ENCODE measurements around the gene UBE2R2. TPM values are rescaled to one million over a fixed set of nuclear protein-coding genes. Genes with fewer than 3 reads are reported as not detected.
"Not testable (repeated sequence)": the region's sequence is repeated elsewhere in the genome, so short reads cannot be mapped to it uniquely, and the experiment has no call there.

Gene UBE2R2
- polyA plus RNA-seq, result 48.9 TPM
- long read RNA-seq, donor 1, full-length matches to known transcripts, result 29 of 34 reads
- long read RNA-seq, donor 1, partial matches to known transcripts, result 5 of 34 reads
- long read RNA-seq, donor 1, other reads (novel, unspliced or antisense), result 0 of 34 reads
- long read RNA-seq, donor 2, full-length matches to known transcripts, result 53 of 74 reads
- long read RNA-seq, donor 2, partial matches to known transcripts, result 21 of 74 reads
- long read RNA-seq, donor 2, other reads (novel, unspliced or antisense), result 0 of 74 reads
- long read RNA-seq, donor 3, result 0 reads
- long read RNA-seq, donor 4, full-length matches to known transcripts, result 7 of 7 reads
- long read RNA-seq, donor 4, partial matches to known transcripts, result 0 of 7 reads
- long read RNA-seq, donor 4, other reads (novel, unspliced or antisense), result 0 of 7 reads
- long read RNA-seq, donor 5, full-length matches to known transcripts, result 18 of 54 reads
- long read RNA-seq, donor 5, partial matches to known transcripts, result 36 of 54 reads
- long read RNA-seq, donor 5, other reads (novel, unspliced or antisense), result 0 of 54 reads
- long read RNA-seq, donor 6, full-length matches to known transcripts, result 31 of 213 reads
- long read RNA-seq, donor 6, partial matches to known transcripts, result 176 of 213 reads
- long read RNA-seq, donor 6, other reads (novel, unspliced or antisense), result 6 of 213 reads
- long read RNA-seq, donor 7, full-length matches to known transcripts, result 16 of 16 reads
- long read RNA-seq, donor 7, partial matches to known transcripts, result 0 of 16 reads
- long read RNA-seq, donor 7, other reads (novel, unspliced or antisense), result 0 of 16 reads
- long read RNA-seq, donor 8, full-length matches to known transcripts, result 37 of 63 reads
- long read RNA-seq, donor 8, partial matches to known transcripts, result 26 of 63 reads
- long read RNA-seq, donor 8, other reads (novel, unspliced or antisense), result 0 of 63 reads
- long read RNA-seq, donor 9, full-length matches to known transcripts, result 30 of 38 reads
- long read RNA-seq, donor 9, partial matches to known transcripts, result 8 of 38 reads
- long read RNA-seq, donor 9, other reads (novel, unspliced or antisense), result 0 of 38 reads
- long read RNA-seq, donor 10, full-length matches to known transcripts, result 55 of 61 reads
- long read RNA-seq, donor 10, partial matches to known transcripts, result 6 of 61 reads
- long read RNA-seq, donor 10, other reads (novel, unspliced or antisense), result 0 of 61 reads
- long read RNA-seq, donor 11, full-length matches to known transcripts, result 32 of 40 reads
- long read RNA-seq, donor 11, partial matches to known transcripts, result 8 of 40 reads
- long read RNA-seq, donor 11, other reads (novel, unspliced or antisense), result 0 of 40 reads

DNA sequence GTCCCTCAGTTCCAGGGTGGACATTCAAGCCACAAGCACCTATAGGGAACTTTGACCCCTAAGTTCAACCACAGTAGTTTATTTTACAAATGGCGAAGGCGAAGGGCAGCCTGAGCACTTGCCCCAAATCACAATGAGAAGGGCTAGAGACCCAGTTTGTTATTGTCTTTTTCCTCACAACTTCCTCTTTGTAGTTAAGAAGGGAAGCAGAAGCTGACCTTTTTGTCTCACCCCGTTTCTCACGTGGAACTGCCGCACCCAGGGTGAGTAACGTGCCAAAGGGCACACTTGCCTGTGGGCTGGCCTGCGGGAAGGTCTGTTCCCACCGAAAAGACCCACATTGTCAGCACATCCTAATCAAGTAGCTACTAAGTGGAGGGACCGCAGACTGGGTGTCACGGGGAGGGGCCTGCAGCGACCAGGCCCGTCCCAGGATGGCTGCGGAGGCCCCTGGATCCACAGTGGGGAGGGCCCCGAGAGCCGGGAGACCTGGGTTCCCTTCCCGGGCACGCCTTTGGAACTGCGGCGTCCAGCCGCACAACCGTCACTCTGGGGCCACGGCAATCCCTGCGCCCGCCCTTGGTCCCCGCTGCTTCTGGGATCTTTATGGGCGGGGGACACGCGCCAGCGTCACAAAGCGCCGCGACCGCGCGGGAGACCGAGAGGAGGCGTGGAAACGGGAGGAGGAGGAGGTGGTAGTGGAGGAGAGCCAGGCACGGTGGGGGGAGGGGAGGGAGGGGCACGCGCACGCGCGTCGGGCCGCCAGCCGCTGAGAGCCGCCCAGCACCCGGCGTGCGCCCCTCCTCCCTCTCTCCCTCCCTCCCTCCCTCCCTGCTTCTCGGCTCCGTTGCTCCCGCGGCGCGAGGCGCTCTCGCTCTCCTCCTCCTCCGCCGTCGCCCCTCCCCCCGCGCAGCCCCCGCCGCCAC is at the start of gene UBE2R2:
Gene UBE2R2, plus strand, starts transcription at position 834 of the 926 bp plus-strand sequence. CDS start 598 bp downstream, outside the sequence.
- H3K27me3 ChIP-seq (ENCODE audit: control insufficient read depth, insufficient read depth, low read length), result no peaks in the 10 kb centered on the region
- WGBS (ENCODE audit: insufficient coverage, low lambda C conversion rate), result no CpG with 5 or more reads among the region's 66 CpGs
- peak within 1 kb of the TSS; percentile 82 for H3K4me3 ChIP-seq (ENCODE audit: low read length)
- H3K36me3 ChIP-seq (ENCODE audit: control insufficient read depth, insufficient read depth, low read length), result no peaks in the 10 kb centered on the region
- peaks cover 27% of the 10 kb centered on the region for H3K4me1 ChIP-seq (ENCODE audit: control insufficient read depth, insufficient read depth, low read length)
- DNase-seq, result peak; percentile 96 to 97
- no peaks in the 10 kb centered on the region for H3K9me3 ChIP-seq (ENCODE audit: control insufficient read depth, low read depth, low read length)
- H3K27ac ChIP-seq (ENCODE audit: low read length), result peak within 1 kb of the TSS; percentile 99

DNA sequence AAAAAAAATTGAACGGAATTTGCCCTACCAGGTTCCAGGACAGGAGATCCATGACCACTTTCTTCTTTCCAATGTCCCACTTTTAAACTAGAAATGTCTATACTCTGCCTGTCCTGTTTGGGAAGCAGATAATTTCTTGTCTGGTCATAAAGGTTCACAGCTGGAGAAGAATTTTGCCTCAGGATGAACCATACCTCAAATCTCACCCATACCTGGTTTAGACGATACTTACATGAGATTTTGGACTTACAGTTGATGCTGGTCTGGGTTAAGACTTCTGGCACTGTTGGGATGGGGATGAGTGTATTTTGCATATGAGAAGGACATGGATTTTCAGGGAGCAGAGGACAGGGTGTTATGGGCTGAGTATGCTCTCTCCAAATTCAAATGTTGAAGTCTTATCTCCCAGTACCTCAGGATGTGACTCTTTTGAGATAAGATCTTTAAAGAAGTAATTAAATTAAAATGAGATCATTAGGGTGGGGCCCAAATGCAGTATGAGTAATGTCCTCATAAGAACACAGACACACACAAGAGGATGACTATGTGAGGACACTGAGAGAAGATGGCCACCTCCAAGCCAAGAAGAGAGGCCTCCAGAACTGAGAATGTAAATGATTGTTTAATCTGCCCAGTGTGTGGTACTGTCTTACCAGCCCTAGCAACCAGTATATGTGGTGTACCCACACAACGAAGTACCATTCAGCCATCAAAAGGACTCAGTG is 46.6 kb upstream of the UBE2R2 start:
- H3K27ac ChIP-seq (ENCODE audit: low read length); H3K9me3 ChIP-seq (ENCODE audit: control insufficient read depth, low read depth, low read length); H3K27me3 ChIP-seq (ENCODE audit: control insufficient read depth, insufficient read depth, low read length); H3K4me3 ChIP-seq (ENCODE audit: low read length); DNase-seq; H3K36me3 ChIP-seq (ENCODE audit: control insufficient read depth, insufficient read depth, low read length); H3K4me1 ChIP-seq (ENCODE audit: control insufficient read depth, insufficient read depth, low read length): not testable (repeated sequence)
- WGBS (ENCODE audit: insufficient coverage, low lambda C conversion rate), result no CpG with 5 or more reads among the region's 3 CpGs

DNA sequence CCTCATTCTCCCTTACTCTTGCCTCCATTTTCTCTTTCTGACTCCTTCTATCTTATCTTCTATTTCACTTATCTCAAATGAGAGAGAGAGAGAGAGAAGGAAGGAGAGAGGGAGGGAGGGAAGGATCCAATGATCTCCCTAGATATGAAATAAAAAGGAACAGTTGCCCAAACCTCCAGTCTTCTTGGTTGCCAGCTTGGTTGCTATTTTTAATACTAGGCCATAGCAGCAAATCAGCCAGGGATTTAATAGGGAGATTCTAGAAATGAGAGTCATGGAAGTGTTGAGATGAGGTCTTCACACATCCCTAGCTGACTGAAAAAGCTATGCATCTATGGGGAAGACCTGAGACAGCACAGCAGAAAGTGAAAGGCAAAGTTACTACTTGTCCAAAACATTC is 43.8 kb upstream of the UBE2R2 start:
- not testable (repeated sequence) for H3K9me3 ChIP-seq (ENCODE audit: control insufficient read depth, low read depth, low read length); H3K27ac ChIP-seq (ENCODE audit: low read length); H3K4me1 ChIP-seq (ENCODE audit: control insufficient read depth, insufficient read depth, low read length); H3K36me3 ChIP-seq (ENCODE audit: control insufficient read depth, insufficient read depth, low read length); H3K4me3 ChIP-seq (ENCODE audit: low read length); DNase-seq; H3K27me3 ChIP-seq (ENCODE audit: control insufficient read depth, insufficient read depth, low read length)

GRCh38 chr9:33774074-33774659 is 42.8 kb upstream of the UBE2R2 start:
- not testable (repeated sequence) for H3K36me3 ChIP-seq (ENCODE audit: control insufficient read depth, insufficient read depth, low read length); H3K9me3 ChIP-seq (ENCODE audit: control insufficient read depth, low read depth, low read length); H3K4me3 ChIP-seq (ENCODE audit: low read length); H3K27ac ChIP-seq (ENCODE audit: low read length); H3K27me3 ChIP-seq (ENCODE audit: control insufficient read depth, insufficient read depth, low read length); H3K4me1 ChIP-seq (ENCODE audit: control insufficient read depth, insufficient read depth, low read length)
- DNase-seq, result peak in 1 of 2 donors; percentile 16
- WGBS (ENCODE audit: insufficient coverage, low lambda C conversion rate), result 27% methylated on average over 2 of the region's 5 CpGs

DNA sequence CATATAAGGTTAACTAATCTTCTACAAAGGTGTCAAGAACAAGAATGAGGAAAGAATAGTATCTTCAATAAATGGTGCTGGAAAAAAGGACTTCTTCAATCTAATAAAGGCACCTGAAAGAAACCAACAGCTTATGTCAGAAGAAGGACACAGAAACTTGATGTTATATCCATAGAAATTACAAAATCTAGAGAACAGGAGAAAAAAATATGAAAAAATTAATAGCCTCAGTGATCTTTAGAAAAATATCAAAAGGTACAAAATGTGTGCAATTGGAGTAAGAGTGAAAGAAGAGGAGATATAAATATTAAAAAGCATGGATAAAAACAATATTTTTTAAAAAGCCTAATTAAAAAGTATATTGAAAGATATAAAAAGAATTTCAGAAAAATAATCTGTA is 40.4 kb upstream of the UBE2R2 start:
- no peaks in the 10 kb centered on the region for H3K4me1 ChIP-seq (ENCODE audit: control insufficient read depth, insufficient read depth, low read length)
- H3K36me3 ChIP-seq (ENCODE audit: control insufficient read depth, insufficient read depth, low read length), result peaks cover 2% of the 10 kb centered on the region
- no peaks in the 10 kb centered on the region for H3K27me3 ChIP-seq (ENCODE audit: control insufficient read depth, insufficient read depth, low read length)
- H3K9me3 ChIP-seq (ENCODE audit: control insufficient read depth, low read depth, low read length), result no peaks in the 10 kb centered on the region
- no peak overlapping the region for H3K27ac ChIP-seq (ENCODE audit: low read length)
- no peak for DNase-seq
- H3K4me3 ChIP-seq (ENCODE audit: low read length), result no peak overlapping the region

DNA sequence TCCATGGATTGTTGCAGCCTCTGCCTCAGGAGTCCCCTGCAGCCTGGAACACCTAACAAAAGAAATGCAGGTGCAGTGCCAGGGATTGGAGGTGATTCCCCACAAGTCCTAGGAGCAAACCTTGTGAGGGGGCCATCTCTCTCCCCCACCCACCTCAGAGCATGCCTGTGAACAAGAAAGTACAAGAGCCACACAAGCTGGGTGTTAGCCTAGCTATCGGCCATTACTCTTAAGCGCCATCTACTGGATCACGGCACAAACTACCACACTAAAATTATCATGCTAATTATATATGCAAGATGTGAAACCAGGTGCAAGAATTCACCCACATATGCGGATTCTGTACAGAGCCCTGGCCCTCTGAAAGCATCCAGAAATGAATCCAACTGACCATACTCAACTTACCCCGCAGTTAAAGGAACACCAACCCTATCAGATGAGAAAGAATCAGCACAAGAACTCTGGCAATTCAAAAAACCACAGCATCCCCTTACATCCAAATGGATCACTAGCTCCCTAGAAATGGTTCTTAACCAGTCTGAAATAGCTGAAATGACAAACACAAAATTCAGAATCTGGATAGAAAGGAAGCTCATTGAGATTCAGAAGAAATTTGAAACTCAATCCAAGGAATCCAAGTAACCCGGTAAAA is 38.1 kb upstream of the UBE2R2 start:
- no peak overlapping the region for H3K27ac ChIP-seq (ENCODE audit: low read length)
- no peaks in the 10 kb centered on the region for H3K4me1 ChIP-seq (ENCODE audit: control insufficient read depth, insufficient read depth, low read length)
- H3K4me3 ChIP-seq (ENCODE audit: low read length), result no peak overlapping the region
- H3K36me3 ChIP-seq (ENCODE audit: control insufficient read depth, insufficient read depth, low read length), result peaks cover 2% of the 10 kb centered on the region
- WGBS (ENCODE audit: insufficient coverage, low lambda C conversion rate), result 100% methylated on average over 1 of the region's 6 CpGs
- DNase-seq, result peak; percentile 46 to 67
- no peaks in the 10 kb centered on the region for H3K27me3 ChIP-seq (ENCODE audit: control insufficient read depth, insufficient read depth, low read length)
- H3K9me3 ChIP-seq (ENCODE audit: control insufficient read depth, low read depth, low read length), result no peaks in the 10 kb centered on the region

GRCh38 chr9:33780276-33780675 is 36.7 kb upstream of the UBE2R2 start:
- no peak for DNase-seq
- no peaks in the 10 kb centered on the region for H3K9me3 ChIP-seq (ENCODE audit: control insufficient read depth, low read depth, low read length)
- H3K27me3 ChIP-seq (ENCODE audit: control insufficient read depth, insufficient read depth, low read length), result no peaks in the 10 kb centered on the region
- no peaks in the 10 kb centered on the region for H3K36me3 ChIP-seq (ENCODE audit: control insufficient read depth, insufficient read depth, low read length)
- H3K4me3 ChIP-seq (ENCODE audit: low read length), result no peak overlapping the region
- H3K27ac ChIP-seq (ENCODE audit: low read length), result no peak overlapping the region
- H3K4me1 ChIP-seq (ENCODE audit: control insufficient read depth, insufficient read depth, low read length), result no peaks in the 10 kb centered on the region

DNA sequence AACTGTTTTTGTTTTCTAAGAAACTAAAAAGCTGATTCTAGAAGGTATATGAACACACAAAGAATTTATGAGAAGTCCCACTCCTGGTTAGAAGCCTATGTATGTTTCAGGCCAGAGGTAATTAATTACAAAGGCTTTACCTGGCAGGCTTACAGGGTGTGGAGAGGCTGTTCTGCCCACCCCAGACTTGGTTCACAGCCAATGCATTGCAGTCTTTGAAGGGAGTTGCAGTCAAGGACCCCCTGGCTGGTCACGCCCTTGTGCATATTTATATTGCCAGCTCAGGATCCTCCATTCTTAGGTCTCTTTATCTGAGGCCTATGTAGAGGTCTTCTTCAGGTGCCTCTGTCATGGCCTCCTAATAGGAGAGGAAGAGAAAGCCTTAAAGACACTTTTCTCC is 35.2 kb upstream of the UBE2R2 start:
- Histone ChIP-seq H3K27me3 (ENCODE audit: control insufficient read depth, insufficient read depth, low read length) (no peaks in the 10 kb centered on the region), H3K27ac (ENCODE audit: low read length) (no peak overlapping the region), H3K4me3 (ENCODE audit: low read length) (no peak overlapping the region), H3K4me1 (ENCODE audit: control insufficient read depth, insufficient read depth, low read length) (peaks cover 1% of the 10 kb centered on the region), H3K36me3 (ENCODE audit: control insufficient read depth, insufficient read depth, low read length) (peaks cover 3% of the 10 kb centered on the region), H3K9me3 (ENCODE audit: control insufficient read depth, low read depth, low read length) (no peaks in the 10 kb centered on the region)
- WGBS (ENCODE audit: insufficient coverage, low lambda C conversion rate), result no CpG with 5 or more reads among the region's 1 CpG
- DNase-seq, result no peak

Measured in large intestine (tissue), 12 donors.